ENCODE data around the gene USP22. TPM values are rescaled to one million over a fixed set of nuclear protein-coding genes. Genes with fewer than 3 reads are reported as not detected.

USP22 gene
- total RNA-seq, 4 donors from 2014 or later = 127 to 262 (median 197) TPM

DNA sequence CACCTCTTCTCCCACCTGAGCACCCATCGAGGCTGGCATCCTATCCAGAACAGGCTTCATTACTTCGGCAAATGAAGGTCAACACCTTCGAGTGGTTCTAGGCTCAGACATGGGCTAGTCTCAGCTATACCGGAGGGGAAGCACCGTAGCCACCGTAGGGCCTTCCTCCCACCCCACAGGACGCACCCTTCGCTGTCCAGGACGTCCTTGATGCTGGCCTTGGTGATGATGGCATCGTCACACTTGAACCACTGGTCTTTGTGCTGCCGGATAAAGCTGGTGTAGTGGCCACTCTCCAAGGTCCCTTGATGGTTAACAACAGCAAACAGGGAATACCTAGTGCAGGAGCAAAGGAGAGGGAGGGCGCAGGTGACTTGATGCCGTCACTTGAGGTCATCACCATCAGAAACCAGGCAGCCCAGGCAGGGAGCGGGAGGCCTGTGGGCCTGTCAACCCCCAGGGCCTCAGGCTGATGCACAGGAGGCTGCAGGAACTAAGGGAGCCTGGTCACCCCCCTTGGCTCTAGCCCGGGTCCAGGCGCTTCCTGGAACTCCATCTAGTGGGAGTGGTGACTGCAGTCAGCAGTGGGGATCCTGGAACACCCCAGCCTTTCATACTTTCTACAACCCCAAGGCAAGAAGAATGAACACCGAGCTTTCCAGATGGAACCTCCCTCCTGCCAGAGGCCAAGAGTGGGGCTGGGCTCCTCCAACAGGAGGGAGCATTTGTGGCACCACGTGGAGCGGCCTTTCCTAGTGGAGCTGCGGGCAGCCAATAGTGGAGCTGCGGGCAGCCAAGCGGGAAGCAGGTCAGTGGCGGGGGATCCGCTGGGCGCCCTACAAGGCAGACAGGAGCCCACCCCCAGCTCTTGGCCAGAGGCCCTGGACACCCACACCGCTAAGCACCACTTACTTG lies 38.5 kb downstream of the USP22 start:
- WGBS, 2 donors = 79 to 84% methylated on average over 17 of the region's 26 CpGs
- peak in 1 of 2 donors; percentile 18 for DNase-seq
- Histone ChIP-seq H3K27me3 (no peaks in the 10 kb centered on the region), H3K36me3 (peaks cover 81 to 87% of the 10 kb centered on the region in 2 donors), H3K27ac (no peak overlapping the region), H3K4me3 (replicated peaks in 1 of 3) (no peak overlapping the region), H3K9me3 (no peaks in the 10 kb centered on the region), H3K4me1 (peaks cover 10% of the 10 kb centered on the region in 2 donors)
- intact Hi-C loops (cut with DNase I) = no loop called here
- TF ChIP-seq, protein P1, sequence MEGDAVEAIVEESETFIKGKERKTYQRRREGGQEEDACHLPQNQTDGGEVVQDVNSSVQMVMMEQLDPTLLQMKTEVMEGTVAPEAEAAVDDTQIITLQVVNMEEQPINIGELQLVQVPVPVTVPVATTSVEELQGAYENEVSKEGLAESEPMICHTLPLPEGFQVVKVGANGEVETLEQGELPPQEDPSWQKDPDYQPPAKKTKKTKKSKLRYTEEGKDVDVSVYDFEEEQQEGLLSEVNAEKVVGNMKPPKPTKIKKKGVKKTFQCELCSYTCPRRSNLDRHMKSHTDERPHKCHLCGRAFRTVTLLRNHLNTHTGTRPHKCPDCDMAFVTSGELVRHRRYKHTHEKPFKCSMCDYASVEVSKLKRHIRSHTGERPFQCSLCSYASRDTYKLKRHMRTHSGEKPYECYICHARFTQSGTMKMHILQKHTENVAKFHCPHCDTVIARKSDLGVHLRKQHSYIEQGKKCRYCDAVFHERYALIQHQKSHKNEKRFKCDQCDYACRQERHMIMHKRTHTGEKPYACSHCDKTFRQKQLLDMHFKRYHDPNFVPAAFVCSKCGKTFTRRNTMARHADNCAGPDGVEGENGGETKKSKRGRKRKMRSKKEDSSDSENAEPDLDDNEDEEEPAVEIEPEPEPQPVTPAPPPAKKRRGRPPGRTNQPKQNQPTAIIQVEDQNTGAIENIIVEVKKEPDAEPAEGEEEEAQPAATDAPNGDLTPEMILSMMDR (IDR thresholded peaks at IDR 0.05) = no peak
- TF ChIP-seq POLR2A (IDR thresholded peaks at IDR 0.05) = no peak

DNA sequence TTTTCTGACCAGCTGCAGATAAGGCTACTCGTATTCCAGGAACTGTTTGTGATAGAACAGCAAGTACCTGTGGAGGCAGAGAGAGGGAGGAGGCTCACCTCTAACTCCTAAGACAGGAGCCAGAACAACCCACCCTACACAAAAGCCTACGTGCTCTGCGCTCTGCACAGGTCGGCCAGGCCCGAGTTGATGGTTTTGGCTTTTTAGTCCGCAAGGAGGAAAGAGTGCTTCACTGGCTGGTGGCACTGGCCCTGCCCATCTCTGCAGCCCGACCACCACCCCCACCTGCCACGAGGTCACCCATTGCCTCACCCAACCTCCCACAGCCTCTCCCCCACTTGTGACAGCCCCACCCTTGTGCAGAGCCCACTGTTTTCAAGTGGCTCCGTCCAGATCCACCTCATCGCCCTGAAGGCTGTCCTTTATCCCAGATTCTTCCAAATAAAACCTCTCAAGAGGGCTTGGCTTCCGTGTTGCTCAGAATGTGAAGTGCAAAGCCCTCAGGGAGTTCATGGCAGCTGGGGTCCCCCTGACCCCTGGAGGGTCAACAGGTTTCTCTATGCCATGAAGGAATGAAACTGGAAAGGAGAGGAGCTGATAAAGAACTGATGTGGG lies 39.7 kb downstream of the USP22 start:
- Histone ChIP-seq H3K4me3 (replicated peaks in 1 of 3) (no peak overlapping the region), H3K4me1 (peaks cover 12 to 18% of the 10 kb centered on the region in 2 donors), H3K36me3 (peaks cover 69 to 75% of the 10 kb centered on the region in 2 donors), H3K27me3 (no peaks in the 10 kb centered on the region), H3K9me3 (no peaks in the 10 kb centered on the region), H3K27ac (no peak overlapping the region)
- intact Hi-C loops (cut with DNase I) = no loop called here
- whole genome bisulfite sequencing, 2 donors = 77 to 79% methylated on average over 10 to 11 of the region's 11 CpGs
- no peak for TF ChIP-seq POLR2A (IDR thresholded peaks at IDR 0.05)
- TF ChIP-seq, protein P1 (IDR thresholded peaks at IDR 0.05) = no peak
- DNase-seq = no peak

DNA sequence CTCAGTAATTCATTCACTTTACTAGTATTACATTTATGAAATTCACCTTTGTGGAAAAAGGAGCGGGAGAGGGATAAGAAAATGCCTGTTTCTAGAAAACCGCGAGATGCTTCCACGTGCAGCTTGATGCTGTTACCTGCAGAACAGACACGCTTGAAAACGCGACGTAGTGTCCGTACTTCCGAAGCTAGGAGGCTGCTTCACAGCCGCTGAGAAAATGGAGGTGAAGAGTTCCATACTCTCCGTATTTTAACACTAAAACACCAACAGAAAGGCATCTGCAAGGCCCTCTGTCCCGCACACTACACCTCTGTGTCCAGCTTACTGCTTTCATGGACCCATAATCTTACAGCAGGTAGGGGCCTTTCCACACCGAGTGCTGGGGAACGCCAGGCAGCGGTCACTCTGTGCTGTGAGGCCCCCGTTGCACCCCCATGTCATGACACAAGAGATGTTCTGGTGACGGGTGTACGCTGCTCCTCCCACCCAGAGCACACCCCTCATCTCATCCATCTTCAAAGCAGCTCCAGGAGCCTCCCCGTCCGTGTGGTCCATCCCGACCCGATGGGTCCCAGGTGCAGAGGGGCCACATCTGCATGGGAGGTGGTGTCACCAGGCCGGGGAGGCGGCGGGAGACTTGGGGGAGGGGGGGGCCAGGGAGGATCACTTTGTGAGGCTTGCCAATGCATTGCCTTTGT lies 40.4 kb downstream of the USP22 start:
- Histone ChIP-seq H3K27ac (no peak overlapping the region), H3K4me3 (replicated peaks in 1 of 3) (no peak overlapping the region), H3K27me3 (no peaks in the 10 kb centered on the region), H3K4me1 (peaks cover 9 to 18% of the 10 kb centered on the region in 2 donors), H3K9me3 (no peaks in the 10 kb centered on the region), H3K36me3 (peaks cover 62 to 69% of the 10 kb centered on the region in 2 donors)
- no peak for TF ChIP-seq POLR2A (IDR thresholded peaks at IDR 0.05)
- TF ChIP-seq, protein P1 (IDR thresholded peaks at IDR 0.05) = no peak
- intact Hi-C loops (cut with DNase I) = no loop called here
- no peak for DNase-seq
- 92 to 94% methylated on average over 23 to 26 of the region's 26 CpGs for WGBS, 2 donors

DNA sequence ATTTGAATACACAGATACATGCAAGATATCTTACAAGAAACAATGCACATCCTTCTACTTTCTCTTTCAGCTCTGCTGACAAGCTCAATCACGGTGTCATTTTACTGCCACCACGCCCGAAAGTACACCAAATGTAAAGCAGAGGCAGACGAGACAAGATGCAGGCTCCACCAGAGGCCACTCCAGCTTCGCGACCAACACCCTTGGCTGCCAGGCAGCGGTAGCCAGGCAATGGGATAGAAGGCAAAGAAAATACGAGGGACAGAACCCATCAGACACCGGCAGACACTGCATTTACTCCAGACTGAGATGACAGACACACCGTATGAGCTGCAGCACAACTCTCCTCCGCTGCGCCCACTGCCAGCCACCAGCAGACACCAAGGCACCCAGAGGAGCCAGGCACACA lies 41.0 kb downstream of the USP22 start:
- H3K36me3 ChIP-seq = peaks cover 56 to 62% of the 10 kb centered on the region in 2 donors
- no peaks in the 10 kb centered on the region for H3K27me3 ChIP-seq
- DNase-seq = no peak
- H3K4me1 ChIP-seq = peaks cover 9 to 18% of the 10 kb centered on the region in 2 donors
- whole genome bisulfite sequencing, 2 donors = 81 to 83% methylated on average over 12 of the region's 12 CpGs
- TF ChIP-seq POLR2A (IDR thresholded peaks at IDR 0.05) = no peak
- TF ChIP-seq, protein P1 (IDR thresholded peaks at IDR 0.05) = no peak
- no peak overlapping the region for H3K4me3 ChIP-seq (replicated peaks in 1 of 3)
- H3K27ac ChIP-seq = no peak overlapping the region
- intact Hi-C loops (cut with DNase I) = no loop called here
- H3K9me3 ChIP-seq = no peaks in the 10 kb centered on the region

All from thyroid gland (tissue), 4 donors.